ENCODE results near the gene IL17RA.
A peak's percentile ranks its signal among the peaks of the same experiment; 100 is the strongest.

- TF ChIP-seq CTCF (IDR thresholded peaks at IDR 0.05) = no peak
- TF ChIP-seq POLR2AphosphoS5 (IDR thresholded peaks at IDR 0.05) = peak; percentile 61 to 83 (median 83)
Measured at GRCh38 chr22:17084554-17085276, at the start of gene IL17RA.
